HG03469 (cell line): Measurements from ENCODE around the gene VAV3.

ENCODE experiments used
- ATAC-seq: cut with Tn5 transposase; IDR thresholded peaks from one replicate; pipeline ENCODE4 v1.9.1; 2021; ENCODE audit warnings: mild to moderate bottlenecking, moderate library complexity, moderate number of reproducible peaks; ENCODE audit not compliant: unreplicated experiment

The VAV3 gene

GRCh38 chr1:107939256-107939655 lies 25.7 kb downstream of the VAV3 start:
- ATAC-seq, result no peak

GRCh38 chr1:107936498-107937481 lies 28.2 kb downstream of the VAV3 start:
- ATAC-seq, result peak; percentile 21

DNA sequence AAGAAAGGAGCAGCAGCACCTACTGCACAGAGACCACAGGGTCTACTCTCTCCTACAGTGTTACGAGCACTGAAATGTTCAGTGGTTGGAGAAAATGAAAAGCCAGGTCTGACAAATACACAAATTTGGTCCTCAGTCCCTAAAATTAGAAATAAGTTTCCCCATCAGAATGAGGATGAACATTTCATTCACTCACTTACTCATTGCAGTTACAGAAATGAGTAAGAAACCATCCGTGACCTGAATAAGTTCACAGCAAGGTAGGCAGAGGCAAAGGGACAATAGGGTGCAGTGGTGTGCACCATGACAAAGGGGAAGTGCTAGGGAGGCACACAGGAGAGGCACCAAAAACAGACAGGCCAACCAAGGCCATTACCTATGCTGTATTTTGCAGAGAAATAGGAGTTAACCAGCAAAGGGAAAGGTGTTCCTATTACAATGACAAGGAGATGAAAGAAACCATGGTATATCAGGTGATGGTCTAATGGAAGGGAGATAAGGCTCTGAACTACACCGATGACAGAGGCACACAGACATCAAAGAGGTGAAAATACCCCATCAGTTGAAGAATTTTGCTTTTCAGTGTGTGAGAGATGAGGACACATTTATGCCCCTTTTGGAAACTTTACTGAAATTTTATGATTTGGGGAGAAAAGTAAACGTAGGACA lies 29.4 kb downstream of the VAV3 start:
- peak; percentile 94 for ATAC-seq

DNA sequence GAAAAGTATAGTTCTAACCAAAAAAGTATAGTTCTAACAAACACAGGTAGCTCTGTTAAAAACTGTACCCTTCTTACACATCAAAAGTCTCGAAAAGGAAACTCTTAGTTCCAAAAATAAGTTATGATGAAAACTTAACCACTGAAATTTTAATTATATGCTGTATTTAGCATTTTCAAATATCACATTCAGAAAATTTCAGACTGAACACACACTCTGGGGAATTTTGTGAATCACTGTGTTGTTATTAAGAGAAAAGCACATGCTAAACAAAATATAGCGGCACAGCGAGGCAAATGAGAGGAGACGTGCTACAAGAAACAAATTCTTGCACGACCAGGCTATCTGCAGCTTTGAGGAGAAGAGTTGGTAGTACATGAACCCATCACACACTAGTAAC lies 30.4 kb downstream of the VAV3 start:
- peak; percentile 23 for ATAC-seq

DNA sequence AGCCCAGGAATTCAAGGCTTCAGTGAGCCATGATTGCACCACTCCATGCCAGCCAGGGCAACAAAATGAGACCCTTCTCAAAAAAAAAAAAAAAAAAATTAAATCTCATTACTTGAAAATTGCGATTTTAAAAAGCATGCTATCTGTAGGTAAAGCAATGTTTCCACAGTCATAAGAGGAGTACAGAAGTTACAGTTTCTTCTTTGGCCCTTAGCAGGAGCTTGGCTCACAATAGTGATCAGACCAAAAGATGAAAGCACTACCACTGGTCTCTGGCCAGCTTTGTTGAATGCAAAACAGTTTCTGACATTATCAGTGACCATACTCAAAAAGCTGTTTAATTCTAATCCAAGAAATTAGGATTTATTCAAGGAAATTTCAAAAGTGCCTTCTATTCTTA lies 31.2 kb downstream of the VAV3 start:
- no peak for ATAC-seq

GRCh38 chr1:107930292-107930691 lies 34.7 kb downstream of the VAV3 start:
- ATAC-seq, result no peak

- ATAC-seq, result no peak
Observed at GRCh38 chr1:107927820-107928219, 37.2 kb downstream of the VAV3 start.

- ATAC-seq, result no peak
Observed at GRCh38 chr1:107926436-107927080, 38.4 kb downstream of the VAV3 start.

- no peak for ATAC-seq
Observed at GRCh38 chr1:107925565-107925964, 39.4 kb downstream of the VAV3 start.

DNA sequence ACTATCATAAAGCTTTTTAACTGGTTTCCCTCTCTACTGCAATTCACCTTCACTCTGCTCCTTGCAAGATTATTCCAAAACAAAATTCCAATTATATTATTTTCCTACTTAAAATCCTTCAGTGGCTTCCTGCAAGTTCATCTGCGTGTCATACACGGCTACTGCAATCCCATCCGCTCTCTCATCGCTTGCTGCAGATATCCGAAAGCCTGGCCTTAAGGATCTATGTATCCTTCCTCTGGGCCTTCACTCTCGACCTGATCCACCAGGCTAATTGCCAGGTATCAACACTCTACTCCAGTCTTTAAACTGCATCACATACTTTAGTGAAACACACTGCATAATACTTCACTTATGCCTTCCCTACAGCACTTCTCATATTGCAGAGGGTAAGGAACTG lies 44.0 kb downstream of the VAV3 start:
- no peak for ATAC-seq

- ATAC-seq, result no peak
Observed at GRCh38 chr1:107920561-107920960, 44.4 kb downstream of the VAV3 start.

GRCh38 chr1:107919953-107920352 lies 45.0 kb downstream of the VAV3 start:
- ATAC-seq, result no peak

DNA sequence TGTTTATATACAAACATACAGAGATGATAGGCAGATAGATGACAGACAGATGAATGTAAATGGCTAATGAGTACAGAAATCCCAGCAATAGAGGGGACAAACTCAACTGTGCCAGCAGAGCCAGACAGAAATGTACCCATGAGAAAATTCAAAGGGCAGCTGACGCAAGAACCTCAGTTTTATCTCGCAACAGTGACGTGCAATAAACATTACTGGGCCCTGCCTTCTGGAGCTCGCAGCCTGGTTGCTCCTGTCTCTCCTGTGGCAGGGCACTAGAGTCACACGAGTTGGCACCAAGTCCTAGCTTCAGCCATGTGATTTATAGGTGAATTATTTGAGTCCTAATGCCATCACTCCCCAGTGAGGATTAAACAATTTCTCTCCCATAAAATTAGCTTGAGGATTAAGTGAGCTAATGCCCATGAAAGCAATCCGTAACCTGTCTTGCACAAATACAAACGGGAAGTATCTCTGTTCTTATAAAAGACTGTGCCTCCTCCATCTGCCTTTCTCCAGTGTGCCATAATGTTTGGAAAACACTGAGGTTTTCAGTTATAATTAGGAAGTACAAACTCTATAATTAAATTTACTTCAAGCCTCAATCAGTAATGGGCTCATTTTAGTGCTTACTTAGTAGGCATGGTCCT lies 50.7 kb downstream of the VAV3 start:
- ATAC-seq, result no peak

DNA sequence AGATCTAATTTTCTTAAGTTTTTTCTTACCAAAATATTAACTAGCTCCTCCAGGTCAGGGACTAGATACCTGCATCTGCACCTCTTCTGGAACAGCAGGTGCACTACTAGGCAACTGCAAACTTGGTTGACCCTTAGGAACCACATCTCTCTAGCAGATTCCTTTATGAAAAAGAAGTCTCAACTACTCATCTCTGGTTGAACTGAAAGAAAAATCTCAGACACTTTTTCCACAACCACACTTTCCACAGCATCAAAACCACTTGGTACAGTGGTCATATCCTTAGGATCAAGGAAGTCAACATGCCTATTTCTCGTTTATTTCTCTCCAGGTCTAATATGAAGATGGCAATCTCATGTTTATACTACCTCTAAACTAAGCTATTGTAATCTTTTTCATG lies 52.3 kb downstream of the VAV3 start:
- no peak for ATAC-seq

GRCh38 chr1:107900090-107900945 lies 64.7 kb downstream of the VAV3 start:
- no peak for ATAC-seq

DNA sequence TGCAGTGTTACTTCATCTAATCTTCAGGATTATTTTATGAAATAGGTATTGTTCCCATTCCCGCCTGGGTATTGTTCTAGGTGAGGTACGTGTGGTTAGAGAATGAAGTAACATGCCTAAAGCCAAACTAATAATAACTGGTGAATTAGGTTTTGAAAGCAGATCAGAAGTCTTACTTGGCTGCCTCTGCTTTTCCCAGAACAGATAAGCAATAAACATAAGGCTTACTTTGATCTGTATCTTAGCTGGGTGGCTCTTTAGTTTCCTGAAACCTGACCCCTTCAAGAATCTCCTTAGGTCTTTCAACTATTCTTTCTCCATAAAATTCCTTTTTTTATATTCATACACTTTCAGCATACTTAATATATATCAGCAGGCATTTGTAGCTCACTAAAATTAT lies 65.3 kb downstream of the VAV3 start:
- ATAC-seq, result no peak

GRCh38 chr1:107897438-107898345 lies 67.3 kb downstream of the VAV3 start:
- no peak for ATAC-seq

DNA sequence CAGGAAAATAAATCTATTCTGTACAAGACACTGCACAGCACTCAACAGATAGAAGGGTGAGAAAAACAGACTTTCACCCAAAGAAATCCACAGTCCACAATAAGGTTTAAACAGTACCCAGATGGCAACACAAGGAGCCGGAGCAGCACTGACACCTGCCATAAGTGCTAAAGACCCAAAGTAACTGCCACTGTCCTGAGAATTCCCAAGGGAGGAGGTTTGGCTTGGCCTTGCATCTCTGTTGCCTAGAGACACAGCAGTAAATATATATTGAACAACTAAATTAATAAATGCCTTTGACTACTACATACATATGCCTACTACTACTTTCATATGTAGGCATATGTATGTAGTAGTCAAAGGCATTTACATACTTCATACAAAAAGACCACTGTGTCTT lies 68.0 kb downstream of the VAV3 start:
- ATAC-seq, result no peak

DNA sequence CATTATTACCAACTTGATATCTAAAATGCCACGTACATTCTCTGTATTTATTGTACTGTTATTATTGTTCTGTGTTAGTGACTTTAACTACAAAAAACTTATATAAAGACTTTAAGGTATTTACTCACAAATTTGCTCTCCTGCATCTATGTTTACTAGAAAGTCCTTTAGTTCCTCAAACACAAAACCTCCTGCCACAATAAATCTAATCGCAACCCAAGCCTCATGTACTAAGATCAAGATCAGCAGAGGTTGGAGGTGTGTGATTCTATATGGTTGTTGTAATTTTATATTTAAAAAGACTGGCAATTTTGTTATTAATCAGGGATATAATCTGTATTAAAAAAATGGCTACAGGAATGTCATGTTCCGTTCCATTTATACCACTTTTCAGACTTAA lies 68.6 kb downstream of the VAV3 start:
- ATAC-seq, result no peak
